ENCODE measurements around the gene GPR62.
A peak's percentile ranks its signal among the peaks of the same experiment; 100 is the strongest.
"Not testable (repeated sequence)": the region's sequence is repeated elsewhere in the genome, so short reads cannot be mapped to it uniquely, and the experiment has no call there.

Gene GPR62

DNA sequence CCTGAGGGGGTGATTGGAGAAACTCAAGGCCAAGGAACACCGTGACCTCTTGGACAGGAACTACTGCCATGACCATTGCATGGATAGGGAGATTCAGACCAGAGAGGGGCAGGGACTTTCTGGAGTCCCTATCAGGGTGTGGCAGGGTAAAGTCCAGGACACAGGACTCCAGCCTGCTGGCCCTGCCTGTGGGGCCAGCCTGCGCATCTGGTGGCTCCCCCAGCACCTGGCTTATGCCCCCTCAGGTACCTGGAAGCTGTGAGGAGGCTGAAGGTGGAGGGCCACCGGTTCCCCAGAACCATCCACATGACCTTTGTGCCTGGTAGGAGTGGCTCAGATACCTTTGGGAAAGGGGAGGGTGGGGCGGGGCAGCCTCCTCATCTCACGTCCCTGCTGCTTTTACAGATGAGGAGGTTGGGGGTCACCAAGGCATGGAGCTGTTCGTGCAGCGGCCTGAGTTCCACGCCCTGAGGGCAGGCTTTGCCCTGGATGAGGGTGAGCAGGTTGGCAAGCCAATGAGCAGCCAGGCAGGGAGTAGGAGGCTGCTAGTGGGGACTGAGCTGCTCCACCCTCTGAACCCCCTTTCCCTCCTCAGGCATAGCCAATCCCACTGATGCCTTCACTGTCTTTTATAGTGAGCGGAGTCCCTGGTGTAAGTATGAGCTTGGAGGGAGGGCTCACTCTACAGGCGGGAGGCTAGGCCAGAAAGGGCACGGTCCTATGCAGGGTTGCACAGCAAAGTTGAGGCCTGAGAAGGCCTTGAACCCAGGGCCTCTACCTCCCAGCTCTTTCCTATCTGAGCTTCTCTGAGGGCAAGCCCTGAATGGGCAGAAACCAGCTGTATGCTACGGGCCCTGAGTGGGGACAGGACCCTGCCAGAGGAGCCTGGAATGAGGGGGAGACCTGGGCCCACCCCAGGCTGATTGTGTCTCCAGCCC, 31.1 kb downstream of the GPR62 start:
- Histone ChIP-seq H3K36me3 (ENCODE audit: control insufficient read depth, insufficient read depth, low read length) (peaks cover under 1% of the 10 kb centered on the region), H3K27ac (ENCODE audit: low read depth, low read length) (no peak overlapping the region), H3K27me3 (ENCODE audit: control insufficient read depth, insufficient read depth, low read length) (no peaks in the 10 kb centered on the region), H3K4me3 (ENCODE audit: low read length) (no peak overlapping the region), H3K9ac (ENCODE audit: low read length) (no peak overlapping the region), H3K4me1 (ENCODE audit: control insufficient read depth, insufficient read depth, low read length) (peaks cover 10% of the 10 kb centered on the region)

DNA sequence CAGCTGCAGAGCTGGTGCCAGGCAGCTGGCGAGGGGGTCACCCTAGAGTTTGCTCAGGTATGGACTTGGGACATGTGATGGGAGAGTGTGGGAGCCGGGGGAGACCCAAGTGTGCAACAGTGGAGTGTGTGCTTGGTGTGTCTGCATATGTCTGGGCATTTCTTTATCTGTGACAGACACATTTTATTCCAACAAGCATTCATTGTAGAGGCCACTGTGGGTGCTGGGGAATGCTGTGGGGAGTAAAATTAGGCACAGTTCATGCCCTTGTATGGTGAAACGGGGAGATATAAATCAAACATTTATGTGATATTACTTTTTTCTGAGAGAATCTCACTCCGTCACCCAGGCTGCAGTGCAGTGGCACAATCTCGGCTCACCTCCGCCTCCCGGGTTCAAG, 32.4 kb downstream of the GPR62 start:
- no peak overlapping the region for H3K9ac ChIP-seq (ENCODE audit: low read length)
- peaks cover 6% of the 10 kb centered on the region for H3K4me1 ChIP-seq (ENCODE audit: control insufficient read depth, insufficient read depth, low read length)
- H3K36me3 ChIP-seq (ENCODE audit: control insufficient read depth, insufficient read depth, low read length): peaks cover 6% of the 10 kb centered on the region
- no peak overlapping the region for H3K27ac ChIP-seq (ENCODE audit: low read depth, low read length)
- no peak overlapping the region for H3K4me3 ChIP-seq (ENCODE audit: low read length)
- no peaks in the 10 kb centered on the region for H3K27me3 ChIP-seq (ENCODE audit: control insufficient read depth, insufficient read depth, low read length)

- peaks cover 5% of the 10 kb centered on the region for H3K4me1 ChIP-seq (ENCODE audit: control insufficient read depth, insufficient read depth, low read length)
- no peak overlapping the region for H3K27ac ChIP-seq (ENCODE audit: low read depth, low read length)
- no peak overlapping the region for H3K4me3 ChIP-seq (ENCODE audit: low read length)
- peaks cover 10% of the 10 kb centered on the region for H3K36me3 ChIP-seq (ENCODE audit: control insufficient read depth, insufficient read depth, low read length)
- H3K9ac ChIP-seq (ENCODE audit: low read length): no peak overlapping the region
- H3K27me3 ChIP-seq (ENCODE audit: control insufficient read depth, insufficient read depth, low read length): no peaks in the 10 kb centered on the region
Measured at GRCh38 chr3:51988286-51989146, 33.3 kb downstream of the GPR62 start.

DNA sequence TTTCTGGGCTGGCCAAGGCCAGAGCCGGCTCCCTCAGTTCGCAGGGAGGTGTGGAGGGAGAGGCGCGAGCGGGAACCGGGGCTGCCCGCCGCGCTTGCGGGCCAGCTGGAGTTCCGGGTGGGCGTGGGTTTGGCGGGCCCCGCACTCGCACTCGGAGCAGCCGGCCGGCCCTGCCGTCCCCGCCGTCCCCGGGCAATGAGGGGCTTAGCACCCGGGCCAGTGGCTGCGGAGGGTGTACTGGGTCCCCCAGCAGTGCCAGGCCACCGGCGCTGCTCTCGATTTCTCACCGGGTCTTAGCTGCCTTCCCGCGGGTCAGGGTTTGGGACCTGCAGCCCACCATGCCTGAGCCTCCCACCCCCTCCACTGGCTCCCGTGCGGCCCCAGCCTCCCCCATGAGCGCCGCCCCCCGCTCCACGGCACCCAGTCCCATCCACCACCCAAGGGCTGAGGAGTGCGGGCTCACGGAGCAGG, 35.4 kb downstream of the GPR62 start:
- H3K9ac ChIP-seq (ENCODE audit: low read length); H3K27ac ChIP-seq (ENCODE audit: low read depth, low read length); H3K4me1 ChIP-seq (ENCODE audit: control insufficient read depth, insufficient read depth, low read length); H3K4me3 ChIP-seq (ENCODE audit: low read length); H3K27me3 ChIP-seq (ENCODE audit: control insufficient read depth, insufficient read depth, low read length): not testable (repeated sequence)
- H3K36me3 ChIP-seq (ENCODE audit: control insufficient read depth, insufficient read depth, low read length): peaks cover 18% of the 10 kb centered on the region

- H3K27me3 ChIP-seq (ENCODE audit: control insufficient read depth, insufficient read depth, low read length): no peaks in the 10 kb centered on the region
- H3K36me3 ChIP-seq (ENCODE audit: control insufficient read depth, insufficient read depth, low read length): peaks cover 18% of the 10 kb centered on the region
- H3K4me1 ChIP-seq (ENCODE audit: control insufficient read depth, insufficient read depth, low read length): peaks cover 8% of the 10 kb centered on the region
- no peak overlapping the region for H3K9ac ChIP-seq (ENCODE audit: low read length)
- no peak overlapping the region for H3K4me3 ChIP-seq (ENCODE audit: low read length)
- no peak overlapping the region for H3K27ac ChIP-seq (ENCODE audit: low read depth, low read length)
Measured at GRCh38 chr3:51992017-51992682, 37.0 kb downstream of the GPR62 start.

GRCh38 chr3:51993657-51994056, 38.5 kb downstream of the GPR62 start:
- not testable (repeated sequence) for H3K27ac ChIP-seq (ENCODE audit: low read depth, low read length); H3K9ac ChIP-seq (ENCODE audit: low read length); H3K4me3 ChIP-seq (ENCODE audit: low read length); H3K4me1 ChIP-seq (ENCODE audit: control insufficient read depth, insufficient read depth, low read length); H3K27me3 ChIP-seq (ENCODE audit: control insufficient read depth, insufficient read depth, low read length)
- peaks cover 18% of the 10 kb centered on the region for H3K36me3 ChIP-seq (ENCODE audit: control insufficient read depth, insufficient read depth, low read length)

DNA sequence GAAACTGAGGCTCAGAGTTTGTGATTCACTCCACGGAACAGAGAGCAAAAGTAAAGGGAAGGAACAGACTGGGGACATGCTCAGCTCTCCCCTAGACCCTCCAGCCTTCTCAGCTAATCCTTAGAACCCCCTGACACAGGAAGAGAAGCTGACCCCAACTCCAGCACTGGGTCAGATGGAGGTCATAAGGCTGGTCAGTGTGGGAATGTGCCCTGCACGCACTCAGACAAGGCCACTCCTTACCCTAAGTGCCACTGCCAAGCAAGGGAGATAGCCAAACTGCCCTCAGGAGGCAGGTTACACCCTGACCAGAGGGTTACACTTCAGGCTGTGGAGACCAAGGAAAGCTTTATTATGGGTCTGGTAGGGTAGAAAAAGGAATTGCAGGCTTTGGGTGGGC, 39.3 kb downstream of the GPR62 start:
- Histone ChIP-seq H3K36me3 (ENCODE audit: control insufficient read depth, insufficient read depth, low read length) (peaks cover 18% of the 10 kb centered on the region), H3K4me3 (ENCODE audit: low read length) (peak overlapping the region; percentile 97), H3K4me1 (ENCODE audit: control insufficient read depth, insufficient read depth, low read length) (peaks cover 8% of the 10 kb centered on the region)

DNA sequence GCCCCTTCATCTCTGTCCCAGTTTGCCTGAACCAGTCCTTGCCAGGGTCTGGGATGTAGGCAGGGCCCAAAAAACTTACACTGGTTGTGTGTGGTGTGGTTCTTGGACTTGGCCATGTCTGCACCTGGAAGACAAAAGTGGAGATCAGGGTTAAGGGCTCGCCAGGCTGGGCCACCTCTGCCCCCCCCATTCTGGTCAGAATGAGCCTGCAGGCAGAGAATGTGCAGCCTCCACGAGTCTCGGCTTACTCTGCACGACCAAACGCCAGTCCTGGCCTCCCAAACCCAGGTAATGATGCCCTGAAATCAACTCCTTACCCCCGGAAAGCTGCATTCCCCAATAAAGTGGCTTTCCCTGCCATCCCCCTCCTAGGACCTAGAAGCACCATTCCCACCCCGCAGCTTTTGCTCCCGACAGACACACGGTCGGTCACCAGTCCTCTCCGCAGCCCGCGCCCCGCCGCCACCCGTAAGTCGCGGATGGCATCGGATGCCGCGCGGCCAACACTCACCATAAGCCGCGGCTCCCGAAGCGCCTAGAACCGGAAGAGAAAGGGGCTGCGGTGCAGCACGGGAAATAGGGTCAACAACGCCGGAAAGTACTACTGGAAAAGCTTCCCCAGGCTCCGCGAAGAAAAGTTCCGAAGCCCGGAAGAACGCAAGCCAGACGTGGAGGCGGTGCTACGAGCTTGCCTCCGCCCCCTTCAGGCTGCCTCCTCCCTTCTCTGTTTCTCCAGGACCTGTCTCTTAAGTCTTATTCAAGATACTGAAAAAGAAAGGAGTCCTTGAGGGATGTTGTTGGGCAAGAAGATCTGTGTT, 40.4 kb downstream of the GPR62 start, which contains the start of gene RPL29:
RPL29 (minus strand) TSS at position 550 of the 818 bp plus-strand sequence; CDS start at position 116, 434 bp downstream.
- Histone ChIP-seq H3K9ac (ENCODE audit: low read length) (peak within 1 kb of the TSS; percentile 90), H3K27ac (ENCODE audit: low read depth, low read length) (peak within 1 kb of the TSS; percentile 78), H3K36me3 (ENCODE audit: control insufficient read depth, insufficient read depth, low read length) (peaks cover 18% of the 10 kb centered on the region), H3K4me1 (ENCODE audit: control insufficient read depth, insufficient read depth, low read length) (peaks cover 8% of the 10 kb centered on the region), H3K27me3 (ENCODE audit: control insufficient read depth, insufficient read depth, low read length) (no peaks in the 10 kb centered on the region), H3K4me3 (ENCODE audit: low read length) (peak within 1 kb of the TSS; percentile 97)

More for the DNA sequence above, 39.3 kb downstream of the GPR62 start:
- H3K9ac ChIP-seq (ENCODE audit: low read length): peak overlapping the region; percentile 90
- no peaks in the 10 kb centered on the region for H3K27me3 ChIP-seq (ENCODE audit: control insufficient read depth, insufficient read depth, low read length)
- H3K27ac ChIP-seq (ENCODE audit: low read depth, low read length): no peak overlapping the region

DNA sequence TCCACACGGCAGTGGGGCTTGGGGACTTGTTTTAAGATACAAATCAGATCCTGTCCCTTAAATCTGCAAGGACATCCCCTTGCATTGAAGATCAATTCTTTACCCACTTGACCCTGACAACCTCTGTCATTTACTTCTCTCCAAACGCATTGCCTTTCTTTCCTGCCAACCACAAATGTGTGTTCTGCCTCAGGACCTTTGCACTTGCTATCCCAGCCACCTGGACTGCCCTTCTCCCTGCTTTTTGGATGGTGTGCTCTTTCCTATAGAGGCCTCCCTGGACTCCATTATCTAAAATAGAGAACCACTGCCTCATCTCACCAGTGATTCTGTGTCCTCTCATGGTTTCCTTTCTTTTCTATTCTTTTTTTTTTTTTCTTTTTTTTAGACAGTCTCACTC, 42.0 kb downstream of the GPR62 start:
- peaks cover 8% of the 10 kb centered on the region for H3K4me1 ChIP-seq (ENCODE audit: control insufficient read depth, insufficient read depth, low read length)
- peaks cover 3% of the 10 kb centered on the region for H3K27me3 ChIP-seq (ENCODE audit: control insufficient read depth, insufficient read depth, low read length)
- no peak overlapping the region for H3K9ac ChIP-seq (ENCODE audit: low read length)
- peaks cover 14% of the 10 kb centered on the region for H3K36me3 ChIP-seq (ENCODE audit: control insufficient read depth, insufficient read depth, low read length)
- H3K27ac ChIP-seq (ENCODE audit: low read depth, low read length): no peak overlapping the region
- no peak overlapping the region for H3K4me3 ChIP-seq (ENCODE audit: low read length)

- Histone ChIP-seq H3K27ac (ENCODE audit: low read depth, low read length) (no peak overlapping the region), H3K4me1 (ENCODE audit: control insufficient read depth, insufficient read depth, low read length) (peaks cover 8% of the 10 kb centered on the region), H3K27me3 (ENCODE audit: control insufficient read depth, insufficient read depth, low read length) (peaks cover 3% of the 10 kb centered on the region), H3K9ac (ENCODE audit: low read length) (no peak overlapping the region), H3K4me3 (ENCODE audit: low read length) (no peak overlapping the region), H3K36me3 (ENCODE audit: control insufficient read depth, insufficient read depth, low read length) (peaks cover 9% of the 10 kb centered on the region)
Measured at GRCh38 chr3:51997935-51998596, 42.9 kb downstream of the GPR62 start.

GRCh38 chr3:51998774-51999173, 43.6 kb downstream of the GPR62 start:
- no peak overlapping the region for H3K9ac ChIP-seq (ENCODE audit: low read length)
- peaks cover 8% of the 10 kb centered on the region for H3K4me1 ChIP-seq (ENCODE audit: control insufficient read depth, insufficient read depth, low read length)
- no peak overlapping the region for H3K4me3 ChIP-seq (ENCODE audit: low read length)
- peaks cover 9% of the 10 kb centered on the region for H3K36me3 ChIP-seq (ENCODE audit: control insufficient read depth, insufficient read depth, low read length)
- H3K27me3 ChIP-seq (ENCODE audit: control insufficient read depth, insufficient read depth, low read length): peaks cover 3% of the 10 kb centered on the region
- H3K27ac ChIP-seq (ENCODE audit: low read depth, low read length): no peak overlapping the region
